Dedifferentiated amniotic fluid mesenchymal stem cell (primary cell): ENCODE measurements around the gene ANKRD65.
"Not testable (repeated sequence)": the region's sequence is repeated elsewhere in the genome, so short reads cannot be mapped to it uniquely, and the experiment has no call there.

Experiments used
- DNase-seq: peaks from one replicate; pipeline ENCODE4 v3.0.0-alpha.2; 2016; ENCODE audit errors: extremely low spot score

The ANKRD65 gene

DNA sequence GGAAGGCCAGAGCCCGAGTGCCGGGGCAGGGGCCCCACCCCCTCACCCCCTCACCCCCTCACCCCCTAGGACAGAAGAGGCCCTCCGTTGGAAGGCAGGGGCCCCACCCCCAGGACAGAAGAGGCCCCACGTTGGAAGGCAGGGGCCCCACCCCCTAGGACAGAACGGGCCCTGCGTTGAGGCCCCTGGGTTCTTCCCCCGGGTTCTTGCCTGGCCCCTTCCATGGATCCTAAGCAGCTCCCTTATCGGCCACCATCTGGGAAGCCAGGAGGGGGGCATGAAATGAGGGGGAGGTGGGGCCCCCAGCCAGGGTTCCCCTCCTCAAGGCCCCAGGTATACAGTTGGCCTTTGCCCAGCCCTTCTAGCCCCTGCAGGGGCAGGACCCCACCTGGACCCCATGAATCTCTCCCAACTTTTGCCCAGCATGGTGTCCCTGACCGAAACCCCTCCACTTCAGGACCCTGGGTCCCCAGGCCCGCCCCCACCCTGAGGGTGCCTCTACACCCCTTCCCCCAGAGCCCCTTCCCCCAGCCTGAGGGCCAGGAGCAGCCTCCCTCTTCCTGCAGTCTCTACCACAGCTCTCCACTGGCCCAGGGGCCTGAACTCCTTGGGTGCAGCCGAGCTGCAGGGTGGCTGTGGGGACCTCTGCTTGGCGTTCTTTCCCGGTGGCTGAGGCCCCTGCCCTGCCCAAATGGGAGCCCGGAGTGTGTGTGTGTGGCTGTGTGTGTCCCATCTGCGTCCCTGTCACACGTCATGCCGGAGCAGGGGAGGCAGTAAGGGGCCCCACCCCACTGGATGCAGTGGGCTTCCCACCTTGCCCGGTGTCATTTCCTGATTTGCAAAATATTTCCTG is 10.1 kb upstream of the ANKRD65 start:
- no peak for DNase-seq

DNA sequence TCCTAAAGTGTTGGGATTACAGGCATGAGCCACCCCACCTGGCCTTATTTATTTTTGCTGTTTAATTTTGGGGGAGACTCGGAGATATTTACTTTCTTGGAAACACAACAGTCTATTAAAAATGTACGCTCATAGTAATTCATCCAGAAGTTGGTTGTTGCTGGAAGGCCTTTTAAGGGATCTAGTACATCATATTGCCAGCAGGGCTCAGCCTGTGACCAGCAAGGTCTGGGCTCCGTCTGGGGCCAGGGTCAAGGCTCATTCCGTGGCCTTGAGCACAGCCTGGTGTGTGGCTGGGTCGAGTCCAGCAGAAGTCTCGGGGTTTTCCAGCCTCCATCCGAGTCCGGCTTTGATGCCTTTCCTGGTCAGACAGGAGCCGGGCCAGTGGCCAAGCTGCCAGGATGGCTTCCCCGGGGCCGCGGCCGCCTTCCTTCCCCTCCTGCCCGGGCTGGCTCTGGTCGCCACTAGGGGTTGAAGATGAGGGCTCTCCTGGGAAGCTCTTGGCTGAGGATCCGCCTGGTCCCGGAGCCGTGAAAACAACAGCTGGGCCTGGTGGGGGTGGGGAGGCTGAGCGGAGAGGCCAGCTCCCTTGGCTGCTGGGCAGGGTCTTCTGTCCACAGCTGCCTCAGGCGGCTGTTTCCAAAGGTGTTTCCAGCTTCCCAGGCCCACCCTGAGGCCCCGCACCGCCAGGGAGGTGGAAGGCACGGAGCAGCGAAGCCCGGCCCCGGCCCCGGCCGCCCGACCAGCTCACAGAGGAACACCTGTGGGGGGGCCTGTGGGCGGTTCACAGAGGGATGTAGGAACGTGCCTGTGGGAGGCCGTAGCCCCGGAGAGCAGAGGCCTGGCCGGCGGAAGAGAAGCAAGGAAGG is 9.3 kb upstream of the ANKRD65 start:
- DNase-seq, result no peak

GRCh38 chr1:1429671-1430073 is 8.6 kb upstream of the ANKRD65 start:
- no peak for DNase-seq

GRCh38 chr1:1428967-1429366 is 7.9 kb upstream of the ANKRD65 start:
- not testable (repeated sequence) for DNase-seq

- DNase-seq, result no peak
Observed at GRCh38 chr1:1428174-1428573, 7.1 kb upstream of the ANKRD65 start.

GRCh38 chr1:1427820-1428148 is 6.7 kb upstream of the ANKRD65 start:
- no peak for DNase-seq

DNA sequence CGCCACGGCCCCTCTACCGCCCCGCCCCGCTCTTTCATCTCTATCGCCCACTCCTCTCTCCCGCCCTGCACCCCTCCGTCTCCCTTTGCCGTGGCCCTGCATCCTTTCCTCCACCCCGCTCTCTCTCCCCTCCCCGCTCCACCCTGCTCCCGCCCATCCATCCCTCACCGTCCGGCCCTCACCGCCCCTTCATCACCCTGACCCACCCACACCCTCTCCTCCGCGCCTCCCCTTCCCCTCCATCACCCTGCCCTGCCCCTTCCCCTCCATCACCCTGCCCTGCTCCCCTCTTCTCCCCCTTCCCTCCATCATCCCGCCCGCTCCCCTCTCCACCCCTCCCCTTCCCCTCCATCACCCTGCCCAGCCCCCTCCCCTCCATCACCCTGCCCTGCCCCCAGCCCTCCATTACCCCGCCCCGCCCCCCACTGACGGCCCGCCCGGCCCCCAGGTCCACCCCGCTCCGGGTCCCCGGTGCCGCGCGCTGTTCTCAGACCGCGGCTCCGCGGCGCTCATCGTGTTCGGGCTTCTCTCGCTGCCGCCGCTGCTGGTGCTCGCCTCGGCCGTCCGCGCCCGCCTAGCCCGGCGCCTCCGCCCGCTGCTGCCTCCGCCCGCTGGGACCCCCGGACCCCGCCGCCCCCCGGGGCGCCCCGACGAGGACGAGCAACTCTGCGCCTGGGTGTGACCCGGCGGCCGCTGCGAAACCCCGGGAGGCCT is 6.2 kb upstream of the ANKRD65 start:
- DNase-seq, result no peak

GRCh38 chr1:1426496-1427105 is 5.5 kb upstream of the ANKRD65 start:
- DNase-seq, result no peak

- no peak for DNase-seq
Observed at GRCh38 chr1:1425753-1426495, 4.8 kb upstream of the ANKRD65 start.

- no peak for DNase-seq
Observed at GRCh38 chr1:1425426-1425752, 4.3 kb upstream of the ANKRD65 start.

DNA sequence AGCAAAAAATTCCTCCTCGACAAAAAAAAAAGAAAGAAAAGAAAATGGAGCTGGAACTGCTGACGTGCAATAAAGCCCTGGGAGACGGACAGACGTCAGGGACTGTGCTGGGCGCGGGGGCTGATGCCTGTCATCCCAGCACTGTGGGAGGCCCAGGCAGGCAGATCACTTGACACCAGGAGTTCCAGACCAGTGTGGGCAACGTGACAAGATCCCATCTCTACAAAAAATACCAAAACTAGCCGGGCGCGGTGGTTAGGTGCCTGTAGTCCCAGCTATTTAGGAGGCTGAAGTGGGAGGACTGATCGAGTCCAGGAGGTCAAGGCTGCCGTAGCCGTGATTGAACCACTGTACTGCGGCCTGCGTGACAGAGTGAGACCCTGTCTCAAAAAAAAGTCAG is 3.6 kb upstream of the ANKRD65 start:
- DNase-seq, result no peak

DNA sequence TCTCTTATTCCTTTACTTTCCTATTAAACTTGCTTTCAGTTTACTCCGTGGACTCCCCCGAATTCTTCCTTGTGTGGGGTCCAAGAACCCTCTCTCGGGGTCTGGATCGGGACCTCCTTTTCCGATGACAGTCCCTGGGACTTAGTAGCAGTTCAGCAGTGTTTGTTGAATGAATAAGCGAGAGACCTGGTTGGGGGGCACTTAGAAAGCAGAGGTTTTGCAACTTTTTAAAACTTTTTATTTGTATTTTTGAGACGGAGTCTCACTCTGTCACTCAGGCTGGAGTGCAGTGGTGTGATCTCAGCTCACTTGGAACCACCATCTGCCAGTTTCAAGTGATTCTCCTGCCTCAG is 2.1 kb upstream of the ANKRD65 start:
- DNase-seq, result no peak

GRCh38 chr1:1422465-1423244 is 1.6 kb upstream of the ANKRD65 start:
- no peak for DNase-seq

DNA sequence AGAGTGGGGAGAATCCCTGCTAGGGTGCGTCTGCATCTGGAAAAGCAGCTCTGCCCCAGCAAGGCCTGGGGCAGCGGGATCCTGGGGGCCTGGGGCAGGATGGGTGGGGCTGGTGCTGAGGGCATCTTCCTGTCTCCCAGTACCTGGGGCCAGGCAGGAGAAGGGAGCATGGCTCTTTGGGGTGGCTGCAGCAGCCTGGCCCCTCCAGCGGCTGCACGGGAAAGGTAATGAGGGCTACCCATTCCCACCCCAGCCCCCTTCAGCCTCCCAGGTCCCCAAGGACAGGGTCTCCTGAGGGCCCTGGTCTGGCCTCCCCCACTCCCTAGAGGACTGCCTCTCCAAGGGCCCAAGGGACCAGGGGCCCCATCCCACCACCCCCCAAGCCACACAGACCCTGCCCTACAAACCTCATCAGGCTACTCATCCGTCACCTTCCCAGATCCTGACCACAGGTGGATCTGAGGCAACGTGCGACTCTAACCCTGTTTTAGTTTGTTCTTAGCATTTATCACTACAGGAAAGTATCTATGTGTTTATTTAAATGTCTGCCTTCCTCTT is 910 bp upstream of the ANKRD65 start:
- DNase-seq, result no peak

- no peak for DNase-seq
Observed at GRCh38 chr1:1420654-1421141, 378 bp downstream of the ANKRD65 start.

DNA sequence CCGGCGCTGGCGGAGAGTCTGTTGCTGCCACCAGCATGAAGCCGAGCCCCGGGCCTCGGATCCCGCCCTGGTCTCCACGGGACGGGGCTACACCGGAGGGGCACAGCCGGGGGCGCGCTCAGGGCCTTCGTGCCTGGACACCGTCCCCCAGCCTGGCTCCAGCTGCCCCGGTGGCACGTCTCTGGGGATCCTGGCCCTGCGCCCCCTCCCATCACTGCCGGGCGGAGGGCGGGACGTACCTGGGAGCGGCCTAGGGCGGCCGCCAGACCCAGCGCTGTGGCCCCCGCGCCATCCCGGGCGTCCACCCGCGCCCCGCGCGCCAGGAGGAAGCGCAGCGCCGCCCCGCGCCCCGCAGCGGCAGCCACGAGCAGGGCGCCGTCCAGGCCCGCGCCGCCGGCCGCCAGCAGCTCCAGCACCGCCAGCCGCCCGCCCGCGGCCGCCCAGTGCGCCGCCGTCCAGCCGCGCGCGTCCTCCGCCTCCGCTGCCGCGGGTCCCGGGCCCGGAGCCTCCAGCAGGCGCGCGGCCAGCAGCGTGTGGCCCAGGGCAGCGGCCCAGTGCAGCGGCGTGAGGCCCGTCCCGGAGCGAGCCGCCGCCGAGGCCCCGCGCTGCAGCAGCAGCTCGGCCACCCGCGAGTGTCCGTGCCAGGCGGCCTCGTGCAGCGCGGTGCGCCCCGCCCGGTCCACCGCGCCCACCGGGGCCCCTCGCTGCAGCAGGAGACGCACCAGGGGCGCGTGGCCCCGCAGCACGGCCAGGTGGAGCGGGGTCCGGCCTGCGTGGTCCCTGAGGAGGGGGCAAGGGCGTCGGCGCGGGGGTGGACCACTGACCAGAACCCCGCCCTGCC is 1.0 kb downstream of the ANKRD65 start:
- DNase-seq, result no peak

GRCh38 chr1:1419363-1419812 is 1.7 kb downstream of the ANKRD65 start:
- no peak for DNase-seq

DNA sequence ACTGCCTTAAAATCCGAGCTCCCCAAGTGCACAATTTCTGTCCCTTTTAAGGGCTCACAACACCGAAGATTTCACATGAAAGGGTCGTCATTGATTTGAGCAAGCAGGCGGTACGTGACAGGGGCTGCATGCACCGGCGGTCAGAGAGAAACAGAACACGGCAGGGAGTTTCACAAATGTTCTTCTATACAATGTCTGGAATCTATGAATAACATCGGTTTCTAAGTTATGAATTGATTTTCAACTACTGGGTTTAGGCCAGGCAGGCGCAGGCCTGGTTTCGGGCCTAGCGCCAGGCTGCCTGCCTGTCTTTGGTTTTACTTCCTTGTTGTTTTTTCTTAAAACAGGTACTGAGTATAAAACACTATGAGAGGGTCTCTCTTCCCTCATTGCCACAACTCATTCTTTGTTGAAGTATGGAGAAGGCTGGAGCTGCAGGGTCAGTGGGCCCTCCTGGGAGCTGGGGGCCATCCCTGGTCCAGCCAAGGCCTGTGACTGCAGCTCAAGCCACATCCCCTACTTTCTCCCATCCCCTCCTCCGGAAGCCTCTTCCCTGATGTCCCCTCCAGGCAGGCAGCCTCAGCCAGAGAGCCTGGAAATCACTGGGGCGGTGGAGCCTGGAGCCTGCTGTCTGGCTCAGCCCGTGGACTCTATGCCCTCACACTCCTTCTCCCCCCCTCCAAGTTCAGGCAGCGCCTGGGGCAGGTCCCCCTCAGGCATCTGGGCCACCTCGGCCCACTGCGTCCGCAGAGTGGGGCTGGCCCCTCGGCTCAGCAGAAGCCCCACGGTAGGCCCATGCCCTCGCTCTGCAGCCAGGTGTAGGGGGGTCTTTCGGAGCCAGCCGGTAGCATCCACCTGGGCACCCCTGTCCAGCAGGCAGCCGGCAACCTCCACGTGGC is 2.4 kb downstream of the ANKRD65 start:
- DNase-seq, result no peak
